WTC11 (cell line): ENCODE measurements around the gene UGT1A9. TPM values are rescaled to one million over a fixed set of nuclear protein-coding genes. Genes with fewer than 3 reads are reported as not detected.

Experiments
- ATAC-seq: fragments of 200-7000 bp; cut with Tn5 transposase; 2 replicates; pipeline ENCODE4 v1.10.0; 2021; ENCODE audit warnings: mild to moderate bottlenecking, moderate library complexity
- CTCF ChIA-PET: fragments of 300-600 bp; sonication (Branson Sonifier 250); formaldehyde crosslinking; loops from one replicate; lab custom pipeline; 2021; ENCODE audit warnings: antibody characterized with exemption; lab: Charles Lee
- POLR2A ChIA-PET: fragments of 350-600 bp; sonication (Branson Sonifier 250); formaldehyde crosslinking; loops from one replicate; lab custom pipeline; 2021; ENCODE audit warnings: antibody characterized with exemption; lab: Charles Lee
- DNase-seq: peaks from one replicate; pipeline ENCODE4 v3.0.0; 2021; ENCODE audit warnings: low spot score
- H3K27ac Mint-ChIP-seq: 2 replicates; pipeline ENCODE4 v1.8.0; 2021; ENCODE audit warnings: mixed read lengths
- H3K27me3 Mint-ChIP-seq: 2 replicates; pipeline ENCODE4 v1.8.0; 2021; ENCODE audit warnings: low read depth, mild to moderate bottlenecking, moderate library complexity, mixed read lengths
- H3K36me3 Mint-ChIP-seq: 2 replicates; pipeline ENCODE4 v1.8.0; 2021; ENCODE audit warnings: mixed read lengths
- H3K4me1 Mint-ChIP-seq: 2 replicates; pipeline ENCODE4 v1.8.0; 2022; ENCODE audit warnings: mixed read lengths
- H3K4me3 Mint-ChIP-seq: 2 replicates; pipeline ENCODE4 v1.8.0; 2021; ENCODE audit warnings: mild to moderate bottlenecking, moderate library complexity, mixed read lengths
- H3K9me3 Mint-ChIP-seq: 2 replicates; pipeline ENCODE4 v1.8.0; 2021; ENCODE audit warnings: mixed read lengths
- JAZF1 ChIP-seq: fragments of 250-450 bp; sonication (Bioruptor Pico); IDR thresholded peaks from 2 replicates; pipeline ENCODE4 v1.9.0; 2021; ENCODE audit warnings: moderate library complexity, mild to moderate bottlenecking, inconsistent platforms
- KAT7 ChIP-seq: sonication (generic); formaldehyde crosslinking; IDR thresholded peaks from 2 replicates; pipeline ENCODE4 v1.8.1; 2023; ENCODE audit warnings: missing genetic modification reagents, mild to moderate bottlenecking, borderline replicate concordance
- NFYB ChIP-seq: sonication (generic); formaldehyde crosslinking; conservative IDR thresholded peaks from 2 replicates; pipeline ENCODE4 v1.8.0; 2022; ENCODE audit warnings: low read depth, missing genetic modification reagents
- NR1H2 ChIP-seq: sonication (generic); formaldehyde crosslinking; IDR thresholded peaks from 2 replicates; pipeline ENCODE4 v1.9.0; 2021; ENCODE audit warnings: mild to moderate bottlenecking, moderate library complexity, missing genetic modification reagents
- NR2C2 ChIP-seq: sonication (generic); formaldehyde crosslinking; IDR thresholded peaks from 2 replicates; pipeline ENCODE4 v1.8.0; 2022; ENCODE audit warnings: mild to moderate bottlenecking, missing genetic modification reagents
- NR3C1 ChIP-seq: sonication (generic); formaldehyde crosslinking; conservative IDR thresholded peaks from 2 replicates; pipeline ENCODE4 v1.8.1; 2023; ENCODE audit warnings: low read depth, mild to moderate bottlenecking, missing genetic modification reagents
- PRRX2 ChIP-seq: fragments of 250-450 bp; sonication (Bioruptor Pico); IDR thresholded peaks from 2 replicates; pipeline ENCODE4 v1.8.0; 2021; ENCODE audit warnings: mild to moderate bottlenecking
- RORB ChIP-seq: fragments of 250-450 bp; sonication (Bioruptor Pico); IDR thresholded peaks from 2 replicates; pipeline ENCODE4 v1.9.0; 2021; ENCODE audit warnings: mild to moderate bottlenecking
- SMAD3 ChIP-seq: sonication (generic); formaldehyde crosslinking; IDR thresholded peaks from 2 replicates; pipeline ENCODE4 v1.8.0; 2022; ENCODE audit warnings: missing genetic modification reagents, mild to moderate bottlenecking, borderline replicate concordance
- SOX15 ChIP-seq: fragments of 250-450 bp; sonication (Bioruptor Pico); IDR thresholded peaks from 2 replicates; pipeline ENCODE4 v1.9.0; 2021; ENCODE audit warnings: mild to moderate bottlenecking
- SP1 ChIP-seq: sonication (generic); formaldehyde crosslinking; conservative IDR thresholded peaks from 2 replicates; pipeline ENCODE4 v1.8.1; 2022; ENCODE audit warnings: missing genetic modification reagents
- TCF7 ChIP-seq: sonication (generic); formaldehyde crosslinking; IDR thresholded peaks from 2 replicates; pipeline ENCODE4 v1.8.0; 2022; ENCODE audit warnings: mild to moderate bottlenecking, low read depth, missing genetic modification reagents, moderate library complexity
- TEAD4 ChIP-seq: sonication (generic); formaldehyde crosslinking; IDR thresholded peaks from 2 replicates; pipeline ENCODE4 v1.8.0; 2022; ENCODE audit warnings: mild to moderate bottlenecking, missing genetic modification reagents
- ZNF138 ChIP-seq: sonication (generic); formaldehyde crosslinking; conservative IDR thresholded peaks from 2 replicates; pipeline ENCODE4 v1.8.1; 2022; ENCODE audit warnings: mild to moderate bottlenecking, moderate library complexity, missing genetic modification reagents
- ZNF219 ChIP-seq: sonication (generic); formaldehyde crosslinking; IDR thresholded peaks from 2 replicates; pipeline ENCODE4 v1.8.0; 2023; ENCODE audit warnings: missing genetic modification reagents, mild to moderate bottlenecking, borderline replicate concordance
- ZNF671 ChIP-seq: fragments of 250-450 bp; sonication (Bioruptor Pico); IDR thresholded peaks from 2 replicates; pipeline ENCODE4 v1.8.0; 2021; ENCODE audit warnings: mild to moderate bottlenecking
- total RNA-seq: library from RNA; stranded (reverse); gene quantifications from 3 replicates; pipeline ENCODE4 v1.2.3, GENCODE V29; 2021
- TF ChIP-seq, protein P1 (sequence below): fragments of 200-600 bp; IDR thresholded peaks from 2 replicates; pipeline ENCODE4 v1.8.0; 2022; ENCODE audit warnings: antibody characterized with exemption
- TF ChIP-seq, protein P2 (sequence below): sonication (generic); formaldehyde crosslinking; IDR thresholded peaks from 2 replicates; pipeline ENCODE4 v1.8.1; 2023; ENCODE audit warnings: mild to moderate bottlenecking, missing genetic modification reagents, moderate library complexity
- TF ChIP-seq, protein P3 (sequence below): fragments of 250-450 bp; sonication (Bioruptor Pico); IDR thresholded peaks from 2 replicates; pipeline ENCODE4 v1.8.0; 2021; ENCODE audit warnings: mild to moderate bottlenecking
- TF ChIP-seq, protein P4 (sequence below): fragments of 250-450 bp; sonication (Bioruptor Pico); IDR thresholded peaks from 2 replicates; pipeline ENCODE4 v1.9.0; 2021; ENCODE audit warnings: moderate library complexity, mild to moderate bottlenecking, inconsistent platforms, borderline replicate concordance
- TF ChIP-seq, protein P5 (sequence below): fragments of 250-450 bp; sonication (Bioruptor Pico); conservative IDR thresholded peaks from 2 replicates; pipeline ENCODE4 v1.9.0; 2021; ENCODE audit warnings: mild to moderate bottlenecking

Gene UGT1A9
- total RNA-seq, 1 experiment from 2014 or later = not detected

DNA sequence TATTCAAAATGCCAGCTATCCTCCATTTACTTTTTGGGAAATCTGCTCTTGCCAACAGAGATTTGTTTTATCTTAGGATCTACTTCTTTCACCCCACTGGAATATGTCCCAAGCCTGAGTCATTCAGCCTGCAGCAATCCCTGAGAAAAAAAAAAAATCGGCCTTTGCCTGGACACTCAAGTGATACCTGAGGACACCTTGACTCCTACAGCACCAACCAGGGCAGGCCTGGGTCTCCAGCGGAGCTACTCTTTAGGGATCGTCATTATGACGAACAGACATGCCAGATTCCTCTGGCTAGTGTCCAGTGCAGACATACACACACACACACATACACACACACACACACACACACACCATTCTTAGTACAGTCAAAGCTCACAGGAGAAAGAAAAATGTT is 18.7 kb downstream of the UGT1A9 start:
- CTCF ChIA-PET = interaction anchor here (0.7 to 1.7 kb wide), 2 partner anchors 21 to 592 kb away, joined by 3 to 4 read pairs; no protein-coding TSS in a partner anchor
- no peaks in the 10 kb centered on the region for H3K36me3 Mint-ChIP-seq
- H3K4me3 Mint-ChIP-seq = no peak overlapping the region
- POLR2A ChIA-PET = no interaction called here
- H3K27ac Mint-ChIP-seq = no peak overlapping the region
- H3K9me3 Mint-ChIP-seq = 0 out of 2 replicates have a peak, but pooled peaks cover 4% of the 10 kb centered on the region
- peaks cover 3% of the 10 kb centered on the region; the same call in 1 of the 2 replicates for H3K27me3 Mint-ChIP-seq
- DNase-seq (no peak), ATAC-seq (no peak)
- TF ChIP-seq, protein P1, sequence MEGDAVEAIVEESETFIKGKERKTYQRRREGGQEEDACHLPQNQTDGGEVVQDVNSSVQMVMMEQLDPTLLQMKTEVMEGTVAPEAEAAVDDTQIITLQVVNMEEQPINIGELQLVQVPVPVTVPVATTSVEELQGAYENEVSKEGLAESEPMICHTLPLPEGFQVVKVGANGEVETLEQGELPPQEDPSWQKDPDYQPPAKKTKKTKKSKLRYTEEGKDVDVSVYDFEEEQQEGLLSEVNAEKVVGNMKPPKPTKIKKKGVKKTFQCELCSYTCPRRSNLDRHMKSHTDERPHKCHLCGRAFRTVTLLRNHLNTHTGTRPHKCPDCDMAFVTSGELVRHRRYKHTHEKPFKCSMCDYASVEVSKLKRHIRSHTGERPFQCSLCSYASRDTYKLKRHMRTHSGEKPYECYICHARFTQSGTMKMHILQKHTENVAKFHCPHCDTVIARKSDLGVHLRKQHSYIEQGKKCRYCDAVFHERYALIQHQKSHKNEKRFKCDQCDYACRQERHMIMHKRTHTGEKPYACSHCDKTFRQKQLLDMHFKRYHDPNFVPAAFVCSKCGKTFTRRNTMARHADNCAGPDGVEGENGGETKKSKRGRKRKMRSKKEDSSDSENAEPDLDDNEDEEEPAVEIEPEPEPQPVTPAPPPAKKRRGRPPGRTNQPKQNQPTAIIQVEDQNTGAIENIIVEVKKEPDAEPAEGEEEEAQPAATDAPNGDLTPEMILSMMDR = no peak
- TF ChIP-seq PRRX2 = no peak
- no peak for TF ChIP-seq TEAD4 (CRISPR knock-in tag)
- TF ChIP-seq, protein P2, sequence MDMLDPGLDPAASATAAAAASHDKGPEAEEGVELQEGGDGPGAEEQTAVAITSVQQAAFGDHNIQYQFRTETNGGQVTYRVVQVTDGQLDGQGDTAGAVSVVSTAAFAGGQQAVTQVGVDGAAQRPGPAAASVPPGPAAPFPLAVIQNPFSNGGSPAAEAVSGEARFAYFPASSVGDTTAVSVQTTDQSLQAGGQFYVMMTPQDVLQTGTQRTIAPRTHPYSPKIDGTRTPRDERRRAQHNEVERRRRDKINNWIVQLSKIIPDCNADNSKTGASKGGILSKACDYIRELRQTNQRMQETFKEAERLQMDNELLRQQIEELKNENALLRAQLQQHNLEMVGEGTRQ = no peak
- no peak for TF ChIP-seq SP1 (CRISPR knock-in tag)
- TF ChIP-seq ZNF219 (CRISPR knock-in tag) = no peak
- no peak for TF ChIP-seq SMAD3 (CRISPR knock-in tag)
- H3K4me1 Mint-ChIP-seq = peaks cover 24% of the 10 kb centered on the region

DNA sequence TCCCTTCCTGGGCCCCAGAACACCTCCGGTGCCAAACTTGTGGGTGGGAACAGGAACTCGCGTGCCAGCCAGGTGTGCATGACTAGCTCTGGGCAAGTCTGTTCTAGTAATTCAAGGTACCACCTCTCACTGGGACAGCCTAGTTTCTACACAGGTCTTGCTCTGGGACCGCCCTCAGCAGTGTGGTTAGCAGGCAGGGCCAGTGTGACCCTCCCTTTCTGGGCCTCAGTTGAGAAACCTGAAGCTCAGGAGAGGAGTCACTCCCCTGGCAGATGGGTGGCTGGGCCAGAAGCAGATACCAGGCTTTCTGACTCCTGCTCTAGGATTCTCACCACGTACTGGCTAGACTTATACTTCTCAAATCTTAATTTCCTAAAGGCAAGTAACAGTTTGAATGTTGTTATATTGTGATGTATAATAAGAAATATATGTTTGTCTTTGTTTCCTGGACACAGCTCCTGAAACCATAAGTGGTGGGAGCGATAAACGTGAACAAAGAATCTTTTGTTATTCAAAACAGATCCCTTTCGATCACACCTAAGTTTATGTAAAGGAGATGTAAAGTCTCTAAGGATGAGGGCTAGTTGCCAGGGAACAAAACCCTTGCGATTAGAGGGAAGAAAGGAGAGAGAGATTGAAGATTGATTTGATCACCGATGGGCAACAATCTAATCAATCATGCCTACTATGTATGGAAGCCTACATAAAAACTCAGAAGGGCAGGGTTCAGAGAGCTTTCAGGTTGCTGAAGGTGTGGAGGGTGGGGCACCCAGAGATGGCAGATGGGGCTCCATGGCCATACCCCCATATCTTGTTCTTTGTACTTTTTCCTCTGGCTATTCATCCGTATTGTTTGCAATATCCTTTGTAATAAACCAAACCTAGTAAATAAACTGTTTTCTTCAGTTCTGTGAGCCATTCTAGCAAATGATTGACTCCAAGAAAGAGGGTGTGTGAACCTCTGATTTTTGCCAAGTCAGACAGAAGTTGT is 20.0 kb downstream of the UGT1A9 start:
- no peak overlapping the region for H3K27ac Mint-ChIP-seq
- H3K27me3 Mint-ChIP-seq = peaks cover 3% of the 10 kb centered on the region; the same call in 1 of the 2 replicates
- TF ChIP-seq NFYB (no peak), SOX15 (CRISPR knock-in tag) (no peak), NR2C2 (CRISPR knock-in tag) (no peak), JAZF1 (no peak), NR1H2 (CRISPR knock-in tag) (no peak)
- TF ChIP-seq, protein P3, sequence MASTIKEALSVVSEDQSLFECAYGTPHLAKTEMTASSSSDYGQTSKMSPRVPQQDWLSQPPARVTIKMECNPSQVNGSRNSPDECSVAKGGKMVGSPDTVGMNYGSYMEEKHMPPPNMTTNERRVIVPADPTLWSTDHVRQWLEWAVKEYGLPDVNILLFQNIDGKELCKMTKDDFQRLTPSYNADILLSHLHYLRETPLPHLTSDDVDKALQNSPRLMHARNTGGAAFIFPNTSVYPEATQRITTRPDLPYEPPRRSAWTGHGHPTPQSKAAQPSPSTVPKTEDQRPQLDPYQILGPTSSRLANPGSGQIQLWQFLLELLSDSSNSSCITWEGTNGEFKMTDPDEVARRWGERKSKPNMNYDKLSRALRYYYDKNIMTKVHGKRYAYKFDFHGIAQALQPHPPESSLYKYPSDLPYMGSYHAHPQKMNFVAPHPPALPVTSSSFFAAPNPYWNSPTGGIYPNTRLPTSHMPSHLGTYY = no peak

DNA sequence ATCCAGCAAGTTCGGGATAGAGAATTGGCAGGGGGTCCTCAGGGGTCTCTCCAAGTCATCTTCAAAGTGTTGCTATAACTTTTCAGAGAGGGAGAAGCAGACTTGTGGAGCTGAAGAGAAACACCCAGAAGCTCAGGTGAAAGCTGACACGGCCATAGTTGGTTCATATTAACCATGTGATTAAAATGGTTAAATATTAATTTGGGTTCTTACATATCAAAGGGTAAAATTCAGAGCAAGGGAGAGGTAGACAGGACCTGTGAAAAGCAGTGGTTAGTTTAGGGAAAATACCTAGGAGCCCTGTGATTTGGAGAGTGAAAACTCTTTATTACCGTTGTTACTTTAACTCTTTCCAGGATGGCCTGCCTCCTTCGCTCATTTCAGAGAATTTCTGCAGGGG is 20.9 kb downstream of the UGT1A9 start, which contains the start of gene UGT1A6:
TSS of gene UGT1A6 (plus strand) at position 243 of the 400 bp plus-strand sequence. CDS start at position 358, 115 bp downstream.
- ChIA-PET CTCF (no interaction called here), POLR2A (no interaction called here)
- H3K4me3 Mint-ChIP-seq = no peak within 1 kb of the TSS
- ATAC-seq (no peak), DNase-seq (no peak)
- no peak within 1 kb of the TSS for H3K27ac Mint-ChIP-seq
- H3K27me3 Mint-ChIP-seq = peaks cover 3% of the 10 kb centered on the region; the same call in 1 of the 2 replicates
- no peaks in the 10 kb centered on the region for H3K36me3 Mint-ChIP-seq
- 0 out of 2 replicates have a peak, but pooled peaks cover 4% of the 10 kb centered on the region for H3K9me3 Mint-ChIP-seq
- peaks cover 24% of the 10 kb centered on the region for H3K4me1 Mint-ChIP-seq
- TF ChIP-seq, protein P4, sequence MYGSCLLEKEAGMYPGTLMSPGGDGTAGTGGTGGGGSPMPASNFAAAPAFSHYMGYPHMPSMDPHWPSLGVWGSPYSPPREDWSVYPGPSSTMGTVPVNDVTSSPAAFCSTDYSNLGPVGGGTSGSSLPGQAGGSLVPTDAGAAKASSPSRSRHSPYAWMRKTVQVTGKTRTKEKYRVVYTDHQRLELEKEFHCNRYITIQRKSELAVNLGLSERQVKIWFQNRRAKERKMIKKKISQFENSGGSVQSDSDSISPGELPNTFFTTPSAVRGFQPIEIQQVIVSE = no peak
- no peak for TF ChIP-seq RORB (CRISPR knock-in tag)
- TF ChIP-seq NR2C2 (CRISPR knock-in tag) = no peak
- TF ChIP-seq ZNF671 (CRISPR knock-in tag) = no peak
- TF ChIP-seq, protein P5, sequence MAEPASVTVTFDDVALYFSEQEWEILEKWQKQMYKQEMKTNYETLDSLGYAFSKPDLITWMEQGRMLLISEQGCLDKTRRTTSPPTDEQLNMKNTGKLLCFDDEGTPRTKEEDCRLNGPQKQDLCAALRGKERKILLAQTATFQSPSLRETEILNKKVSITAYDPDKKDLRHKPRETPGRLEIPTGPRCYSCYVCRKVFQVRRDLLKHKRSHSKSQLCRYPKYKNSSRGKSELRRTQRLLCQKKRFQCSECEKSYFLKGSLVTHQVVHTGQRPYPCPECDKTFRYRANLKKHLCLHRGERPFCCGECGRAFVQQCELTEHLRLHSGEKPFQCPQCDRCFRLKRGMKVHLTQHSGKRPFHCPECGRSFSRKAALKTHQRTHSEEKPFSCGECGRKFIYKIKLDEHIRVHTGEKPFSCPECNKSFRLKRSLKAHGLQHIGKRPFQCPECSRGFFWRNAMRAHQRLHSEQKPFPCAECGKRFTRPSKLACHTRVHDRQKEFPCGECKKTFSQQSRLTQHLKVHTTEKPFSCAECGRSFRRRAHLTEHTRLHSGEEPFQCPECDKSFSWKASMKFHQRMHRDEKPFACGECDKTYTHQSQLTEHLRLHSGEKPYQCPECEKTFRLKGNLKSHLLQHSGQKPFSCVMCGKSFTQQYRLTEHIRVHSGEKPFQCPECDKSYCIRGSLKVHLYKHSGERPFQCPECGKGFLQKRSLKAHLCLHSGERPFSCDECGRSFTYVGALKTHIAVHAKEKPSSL (CRISPR knock-in tag) = no peak
- TF ChIP-seq KAT7 (CRISPR knock-in tag) = no peak
- TF ChIP-seq TCF7 = no peak
- TF ChIP-seq, protein P3 = no peak
- TF ChIP-seq, protein P2 = no peak
- no peak for TF ChIP-seq NR3C1 (CRISPR knock-in tag)
- TF ChIP-seq ZNF138 (CRISPR knock-in tag) = no peak
- TF ChIP-seq TEAD4 (CRISPR knock-in tag) = no peak

More for the DNA sequence above, 20.0 kb downstream of the UGT1A9 start:
- ChIA-PET CTCF (interaction anchor here (1.7 kb wide), 1 partner anchor 20 kb away, joined by 4 read pairs; no protein-coding TSS in a partner anchor), POLR2A (no interaction called here)
- DNase-seq (no peak), ATAC-seq (peak; percentile 81)
- Mint-ChIP-seq H3K4me3 (no peak overlapping the region), H3K36me3 (no peaks in the 10 kb centered on the region), H3K9me3 (0 out of 2 replicates have a peak, but pooled peaks cover 4% of the 10 kb centered on the region), H3K4me1 (peaks cover 24% of the 10 kb centered on the region)
